NT2/D1 (cell line): Measurements from ENCODE around the gene KRCC1.

Source experiments
- SUZ12 ChIP-seq: IDR thresholded peaks from 2 replicates; pipeline ENCODE4 v1.6.1; 2011; ENCODE audit not compliant: insufficient read length, insufficient read depth; ENCODE audit errors: extremely low read depth
- ZNF274 ChIP-seq: IDR thresholded peaks from 2 replicates; pipeline ENCODE4 v1.6.1; 2011; ENCODE audit warnings: mild to moderate bottlenecking, low read depth, low read length

GRCh38 chr2:88088999-88089398, 33.4 kb upstream of the KRCC1 start:
- TF ChIP-seq ZNF274 = no peak
- TF ChIP-seq SUZ12 = no peak
